ENCODE data around the gene NKTR. TPM values are rescaled to one million over a fixed set of nuclear protein-coding genes. Genes with fewer than 3 reads are reported as not detected.

The NKTR gene
- total RNA-seq, 1 donor from 2014 or later, result 80.9 TPM

Other genes with a start within 250 kb of the NKTR start
- gene LYZL4, start 190.1 kb upstream of the NKTR start, total RNA-seq, result not detected in 2 replicates
- 0.68 and 0.80 TPM in 2 replicates for gene VIPR1, start 98.0 kb upstream of the NKTR start, total RNA-seq
- 36.3 and 39.6 TPM in 2 replicates for gene SEC22C, start 18.7 kb upstream of the NKTR start, total RNA-seq
- gene SS18L2, start 9.8 kb upstream of the NKTR start, total RNA-seq, result 66.6 and 66.8 TPM in 2 replicates
- 1.0 and 1.1 TPM in 2 replicates for gene ZBTB47, start 53.0 kb downstream of the NKTR start, total RNA-seq
- not detected in 2 replicates for gene KLHL40, start 84.9 kb downstream of the NKTR start, total RNA-seq
- gene HHATL, start 102.1 kb downstream of the NKTR start, total RNA-seq, result not detected in 2 replicates
- gene CCDC13, start 172.6 kb downstream of the NKTR start, total RNA-seq, result 0.16 TPM in 1 of 2 replicates, not detected in the other
- gene HIGD1A, start 203.8 kb downstream of the NKTR start, total RNA-seq, result 88.6 and 91.6 TPM in 2 replicates
- gene ACKR2, start 208.8 kb downstream of the NKTR start, total RNA-seq, result 0.42 and 0.69 TPM in 2 replicates